HTR-8/SVneo (cell line): ENCODE results near the gene ZNF468.
"Not testable (repeated sequence)": the region's sequence is repeated elsewhere in the genome, so short reads cannot be mapped to it uniquely, and the experiment has no call there.

ENCODE experiments used
- DNase-seq: peaks from one replicate; pipeline ENCODE4 v3.0.0; 2011; ENCODE audit warnings: low spot score, mixed read lengths; ENCODE audit not compliant: insufficient read length
- FAIRE-seq: peaks from 2 replicates; lab custom pipeline; 2011; peaks lifted over from hg19 to GRCh38; lab: Jason Lieb, UNC

Gene ZNF468

GRCh38 chr19:52857378-52858191 is at the start of gene ZNF468:
TSS of gene ZNF468 (minus strand) at chr19:52857619. CDS start at chr19:52854272, 3,347 bp downstream.
- peak; percentile 38 for DNase-seq

GRCh38 chr19:52904052-52904780 is 46.8 kb upstream of the ZNF468 start:
- FAIRE-seq, DNase-seq: not testable (repeated sequence)

More at GRCh38 chr19:52857378-52858191, at the start of gene ZNF468:
- peak; percentile 92 for FAIRE-seq

- no peak for FAIRE-seq
- DNase-seq = no peak
These were observed 44.4 kb upstream of the ZNF468 start for GRCh38 chr19:52901842-52902241.

- not testable (repeated sequence) for DNase-seq, FAIRE-seq
These were observed 41.2 kb upstream of the ZNF468 start for GRCh38 chr19:52898596-52898995.

- no peak for DNase-seq
- no peak for FAIRE-seq
These were observed 40.7 kb upstream of the ZNF468 start for GRCh38 chr19:52898101-52898500.

GRCh38 chr19:52897138-52897935 is 39.9 kb upstream of the ZNF468 start, which contains the start of gene ZNF320:
TSS of gene ZNF320 (minus strand) at chr19:52897635. CDS start at chr19:52890255, 7,380 bp downstream.
- peak; percentile 94 for DNase-seq
- peak; percentile 93 for FAIRE-seq

- no peak for FAIRE-seq
- DNase-seq = peak; percentile 10
These were observed 39.2 kb upstream of the ZNF468 start for GRCh38 chr19:52896431-52897137.

GRCh38 chr19:52891336-52891735 is 33.9 kb upstream of the ZNF468 start:
- no peak for FAIRE-seq

GRCh38 chr19:52889931-52890330 is 32.5 kb upstream of the ZNF468 start:
- no peak for DNase-seq
- no peak for FAIRE-seq

More at GRCh38 chr19:52891336-52891735, 33.9 kb upstream of the ZNF468 start:
- no peak for DNase-seq

GRCh38 chr19:52889076-52889475 is 31.7 kb upstream of the ZNF468 start:
- no peak for FAIRE-seq
- DNase-seq = no peak

GRCh38 chr19:52880895-52881389 is 23.5 kb upstream of the ZNF468 start:
- DNase-seq = no peak
- FAIRE-seq = no peak

- not testable (repeated sequence) for DNase-seq, FAIRE-seq
These were observed 15.6 kb upstream of the ZNF468 start for GRCh38 chr19:52872996-52873395.

GRCh38 chr19:52871466-52871865 is 14.0 kb upstream of the ZNF468 start:
- no peak for DNase-seq
- FAIRE-seq = no peak

- peak; percentile 20 for FAIRE-seq
- DNase-seq = not testable (repeated sequence)
These were observed 10.6 kb upstream of the ZNF468 start for GRCh38 chr19:52868031-52868430.

- FAIRE-seq = not testable (repeated sequence)
- DNase-seq = peak; percentile 2
These were observed 660 bp downstream of the ZNF468 start for GRCh38 chr19:52856540-52857377.

GRCh38 chr19:52847352-52847751 is 10.1 kb downstream of the ZNF468 start:
- not testable (repeated sequence) for DNase-seq, FAIRE-seq

- not testable (repeated sequence) for DNase-seq, FAIRE-seq
These were observed 16.5 kb downstream of the ZNF468 start for GRCh38 chr19:52840825-52841465.

- not testable (repeated sequence) for FAIRE-seq, DNase-seq
These were observed 23.1 kb downstream of the ZNF468 start for GRCh38 chr19:52834289-52834688.
